K562 (cell line): ENCODE results near the gene PMPCA. TPM values are rescaled to one million over a fixed set of nuclear protein-coding genes. Genes with fewer than 3 reads are reported as not detected.

Experiments used
- CEBPB ChIP-seq: fragments of 450-650 bp; IDR thresholded peaks from 2 replicates; pipeline ENCODE4 v1.6.1; 2016; ENCODE audit warnings: missing genetic modification characterization, missing compliant biosample characterization
- EGR1 ChIP-seq: fragments of 450-650 bp; conservative IDR thresholded peaks from 2 replicates; pipeline ENCODE4 v1.6.1; 2017; ENCODE audit warnings: mild to moderate bottlenecking
- EHMT2 ChIP-seq: fragments of 450-650 bp; IDR thresholded peaks from 2 replicates; pipeline ENCODE4 v1.6.1; 2018; ENCODE audit warnings: antibody characterized with exemption
- FOS ChIP-seq: IDR thresholded peaks from 3 replicates; pipeline ENCODE4 v1.6.1; 2011; ENCODE audit not compliant: insufficient read length; ENCODE audit errors: extremely low read depth
- GABPB1 ChIP-seq: sonication (generic); formaldehyde crosslinking; IDR thresholded peaks from 2 replicates; pipeline ENCODE4 v1.8.0; 2022; ENCODE audit warnings: mild to moderate bottlenecking, missing genetic modification reagents
- GTF2F1 ChIP-seq: IDR thresholded peaks from 2 replicates; pipeline ENCODE4 v1.6.1; 2011; ENCODE audit warnings: low read depth, low read length, improper control_type of control experiment
- NCOA2 ChIP-seq, 2 experiments: fragments of 450-650 bp; IDR thresholded peaks; 2 replicates each; pipeline ENCODE4 v1.6.1; 2018; ENCODE audit warnings: mild to moderate bottlenecking in 2 of 2, moderate library complexity in 1 of 2; ENCODE audit not compliant: partially characterized antibody in 2 of 2
- POLR2H ChIP-seq: IDR thresholded peaks from 2 replicates; pipeline ENCODE4 v1.6.1; 2016; ENCODE audit warnings: missing genetic modification characterization, low read depth, mild to moderate bottlenecking, control low read depth, missing compliant biosample characterization, moderate library complexity
- POLR3G ChIP-seq: IDR thresholded peaks from 2 replicates; pipeline ENCODE4 v1.6.1; 2011; ENCODE audit not compliant: insufficient read length, insufficient replicate concordance; ENCODE audit errors: extremely low read depth
- RBBP5 ChIP-seq: fragments of 200-600 bp; sonication (generic); IDR thresholded peaks from 2 replicates; pipeline ENCODE4 v1.6.1; 2012; ENCODE audit warnings: borderline replicate concordance, mild to moderate bottlenecking, low read length, control low read depth, inconsistent platforms; ENCODE audit not compliant: insufficient read depth, poor library complexity, severe bottlenecking
- RFX5 ChIP-seq: IDR thresholded peaks from 2 replicates; pipeline ENCODE4 v1.6.1; 2011; ENCODE audit warnings: low read depth, mild to moderate bottlenecking, improper control_type of control experiment, low read length
- SETDB1 ChIP-seq: IDR thresholded peaks from one replicate; pipeline ENCODE4 v1.6.1; 2012; ENCODE audit warnings: low read length, control low read depth, inconsistent platforms
- SMARCC2 ChIP-seq: fragments of 450-650 bp; IDR thresholded peaks from 2 replicates; pipeline ENCODE4 v1.6.1; 2017; ENCODE audit warnings: antibody characterized with exemption, moderate library complexity, mild to moderate bottlenecking, low read depth
- TRIM24 ChIP-seq, 2 experiments: fragments of 450-650 bp; IDR thresholded peaks; 2 replicates each; pipeline ENCODE4 v1.6.1; 2016
- ZNF12 ChIP-seq: sonication (generic); formaldehyde crosslinking; IDR thresholded peaks from 2 replicates; pipeline ENCODE4 v1.4.0; 2020; ENCODE audit warnings: mild to moderate bottlenecking, missing genetic modification reagents
- ZNF212 ChIP-seq: fragments of 450-650 bp; formaldehyde crosslinking; IDR thresholded peaks from 2 replicates; pipeline ENCODE4 v1.4.0; 2020; ENCODE audit warnings: mild to moderate bottlenecking
- ZNF23 ChIP-seq: fragments of 250-450 bp; sonication (Bioruptor Pico); IDR thresholded peaks from 2 replicates; pipeline ENCODE4 v1.4.0; 2020; ENCODE audit warnings: mild to moderate bottlenecking
- ZSCAN29 ChIP-seq: fragments of 450-650 bp; IDR thresholded peaks from 2 replicates; pipeline ENCODE4 v1.6.1; 2017
- polyA plus RNA-seq, 8 experiments: library from polyadenylated mRNA; depleted of rRNA in 4 of 8; stranded (reverse) in 5 of 8; unstranded in 3 of 8; fragments of >200 nt; fragmentation: Nextera tagmentation in 2 of 8; fragmentation: Illumina TruSeq in 1 of 8; extraction: Ambion mirVana in 2 of 8; extraction: Trizol in 1 of 8; gene quantifications; 2 replicates each; pipeline versions ENCODE4 v1.2.1 to v1.2.3, GENCODE V29; 2011 to 2014; ENCODE audit warnings: inconsistent platforms in 1 of 8, missing spikeins in 1 of 8
- total RNA-seq, 7 experiments: library from RNA; depleted of rRNA in 6 of 7; stranded (reverse); fragments of >200 nt in 6 of 7; fragmentation: Illumina TruSeq in 2 of 7; extraction: Trizol in 2 of 7; gene quantifications; 2 replicates each; pipeline versions ENCODE4 v1.2.1 to v1.2.3, GENCODE V29; 2011 to 2021; ENCODE audit warnings: low replicate concordance in 1 of 7
- TF ChIP-seq, protein P1 (sequence below): fragments of 250-450 bp; sonication (Bioruptor Pico); IDR thresholded peaks from 2 replicates; pipeline ENCODE4 v1.9.0; 2021; ENCODE audit warnings: mild to moderate bottlenecking, inconsistent platforms
- TF ChIP-seq, protein P2 (sequence below), 2 experiments: IDR thresholded peaks; 2 replicates each; pipeline ENCODE4 v1.6.1; 2012; ENCODE audit warnings: improper control_type of control experiment in 2 of 2, low read depth in 2 of 2, low read length in 2 of 2, borderline replicate concordance in 1 of 2
- TF ChIP-seq, protein P3 (sequence below): IDR thresholded peaks from 3 replicates; pipeline ENCODE4 v1.6.1; 2011; ENCODE audit warnings: borderline replicate concordance, mild to moderate bottlenecking, moderate library complexity; ENCODE audit not compliant: insufficient read length; ENCODE audit errors: extremely low read depth

PMPCA gene
- total and polyA plus RNA-seq, 9 of the 15 experiments (the other 6 are each of a cell fraction or from before 2014, with no cell fraction given), result 23.9 to 143 (median 86.6) TPM

GRCh38 chr9:136439481-136440408, 29.3 kb downstream of the PMPCA start, which contains the start of gene INPP5E (continued):
- TF ChIP-seq ZNF23 (CRISPR knock-in tag) (no peak), SETDB1 (no peak), ZNF12 (CRISPR knock-in tag) (no peak), POLR3G (no peak), GTF2F1 (no peak), POLR2H (tag) (no peak), EHMT2 (no peak), ZSCAN29 (no peak), RFX5 (no peak), SMARCC2 (no peak), ZNF212 (no peak), TRIM24 (IDR thresholded peaks at IDR 0.05) (no peak), EGR1 (no peak), FOS (no peak), GABPB1 (CRISPR knock-in tag) (0 out of 2 replicates have a peak, but pooled peaks have one; percentile 31), NCOA2 (IDR thresholded peaks at IDR 0.05; ENCODE audit: partially characterized antibody in 2 of 2) (no peak), RBBP5 (peak; percentile 49), CEBPB (tag) (no peak)
- TF ChIP-seq, protein P1, sequence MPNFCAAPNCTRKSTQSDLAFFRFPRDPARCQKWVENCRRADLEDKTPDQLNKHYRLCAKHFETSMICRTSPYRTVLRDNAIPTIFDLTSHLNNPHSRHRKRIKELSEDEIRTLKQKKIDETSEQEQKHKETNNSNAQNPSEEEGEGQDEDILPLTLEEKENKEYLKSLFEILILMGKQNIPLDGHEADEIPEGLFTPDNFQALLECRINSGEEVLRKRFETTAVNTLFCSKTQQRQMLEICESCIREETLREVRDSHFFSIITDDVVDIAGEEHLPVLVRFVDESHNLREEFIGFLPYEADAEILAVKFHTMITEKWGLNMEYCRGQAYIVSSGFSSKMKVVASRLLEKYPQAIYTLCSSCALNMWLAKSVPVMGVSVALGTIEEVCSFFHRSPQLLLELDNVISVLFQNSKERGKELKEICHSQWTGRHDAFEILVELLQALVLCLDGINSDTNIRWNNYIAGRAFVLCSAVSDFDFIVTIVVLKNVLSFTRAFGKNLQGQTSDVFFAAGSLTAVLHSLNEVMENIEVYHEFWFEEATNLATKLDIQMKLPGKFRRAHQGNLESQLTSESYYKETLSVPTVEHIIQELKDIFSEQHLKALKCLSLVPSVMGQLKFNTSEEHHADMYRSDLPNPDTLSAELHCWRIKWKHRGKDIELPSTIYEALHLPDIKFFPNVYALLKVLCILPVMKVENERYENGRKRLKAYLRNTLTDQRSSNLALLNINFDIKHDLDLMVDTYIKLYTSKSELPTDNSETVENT (CRISPR knock-in tag), result peak; percentile 99
- TF ChIP-seq, protein P2, sequence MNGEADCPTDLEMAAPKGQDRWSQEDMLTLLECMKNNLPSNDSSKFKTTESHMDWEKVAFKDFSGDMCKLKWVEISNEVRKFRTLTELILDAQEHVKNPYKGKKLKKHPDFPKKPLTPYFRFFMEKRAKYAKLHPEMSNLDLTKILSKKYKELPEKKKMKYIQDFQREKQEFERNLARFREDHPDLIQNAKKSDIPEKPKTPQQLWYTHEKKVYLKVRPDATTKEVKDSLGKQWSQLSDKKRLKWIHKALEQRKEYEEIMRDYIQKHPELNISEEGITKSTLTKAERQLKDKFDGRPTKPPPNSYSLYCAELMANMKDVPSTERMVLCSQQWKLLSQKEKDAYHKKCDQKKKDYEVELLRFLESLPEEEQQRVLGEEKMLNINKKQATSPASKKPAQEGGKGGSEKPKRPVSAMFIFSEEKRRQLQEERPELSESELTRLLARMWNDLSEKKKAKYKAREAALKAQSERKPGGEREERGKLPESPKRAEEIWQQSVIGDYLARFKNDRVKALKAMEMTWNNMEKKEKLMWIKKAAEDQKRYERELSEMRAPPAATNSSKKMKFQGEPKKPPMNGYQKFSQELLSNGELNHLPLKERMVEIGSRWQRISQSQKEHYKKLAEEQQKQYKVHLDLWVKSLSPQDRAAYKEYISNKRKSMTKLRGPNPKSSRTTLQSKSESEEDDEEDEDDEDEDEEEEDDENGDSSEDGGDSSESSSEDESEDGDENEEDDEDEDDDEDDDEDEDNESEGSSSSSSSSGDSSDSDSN (IDR thresholded peaks at IDR 0.05; ENCODE audit: borderline replicate concordance in 1 of 2, low read depth in 2 of 2, low read length in 2 of 2), result 0 out of 4 replicates have a peak, but pooled peaks of 1 of the 2 experiments have one; percentile 39
- TF ChIP-seq, protein P3, sequence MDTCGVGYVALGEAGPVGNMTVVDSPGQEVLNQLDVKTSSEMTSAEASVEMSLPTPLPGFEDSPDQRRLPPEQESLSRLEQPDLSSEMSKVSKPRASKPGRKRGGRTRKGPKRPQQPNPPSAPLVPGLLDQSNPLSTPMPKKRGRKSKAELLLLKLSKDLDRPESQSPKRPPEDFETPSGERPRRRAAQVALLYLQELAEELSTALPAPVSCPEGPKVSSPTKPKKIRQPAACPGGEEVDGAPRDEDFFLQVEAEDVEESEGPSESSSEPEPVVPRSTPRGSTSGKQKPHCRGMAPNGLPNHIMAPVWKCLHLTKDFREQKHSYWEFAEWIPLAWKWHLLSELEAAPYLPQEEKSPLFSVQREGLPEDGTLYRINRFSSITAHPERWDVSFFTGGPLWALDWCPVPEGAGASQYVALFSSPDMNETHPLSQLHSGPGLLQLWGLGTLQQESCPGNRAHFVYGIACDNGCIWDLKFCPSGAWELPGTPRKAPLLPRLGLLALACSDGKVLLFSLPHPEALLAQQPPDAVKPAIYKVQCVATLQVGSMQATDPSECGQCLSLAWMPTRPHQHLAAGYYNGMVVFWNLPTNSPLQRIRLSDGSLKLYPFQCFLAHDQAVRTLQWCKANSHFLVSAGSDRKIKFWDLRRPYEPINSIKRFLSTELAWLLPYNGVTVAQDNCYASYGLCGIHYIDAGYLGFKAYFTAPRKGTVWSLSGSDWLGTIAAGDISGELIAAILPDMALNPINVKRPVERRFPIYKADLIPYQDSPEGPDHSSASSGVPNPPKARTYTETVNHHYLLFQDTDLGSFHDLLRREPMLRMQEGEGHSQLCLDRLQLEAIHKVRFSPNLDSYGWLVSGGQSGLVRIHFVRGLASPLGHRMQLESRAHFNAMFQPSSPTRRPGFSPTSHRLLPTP, result no peak
